Epithelial cell of alveolus of lung (primary cell): Measurements from ENCODE around the gene AFAP1. TPM values are rescaled to one million over a fixed set of nuclear protein-coding genes. Genes with fewer than 3 reads are reported as not detected.

Experiments
- total RNA-seq: library from RNA; depleted of rRNA; stranded (reverse); fragments of >200 nt; gene quantifications from 2 replicates; pipeline ENCODE4 v1.2.1, GENCODE V29; 2015

Gene AFAP1, protein sequence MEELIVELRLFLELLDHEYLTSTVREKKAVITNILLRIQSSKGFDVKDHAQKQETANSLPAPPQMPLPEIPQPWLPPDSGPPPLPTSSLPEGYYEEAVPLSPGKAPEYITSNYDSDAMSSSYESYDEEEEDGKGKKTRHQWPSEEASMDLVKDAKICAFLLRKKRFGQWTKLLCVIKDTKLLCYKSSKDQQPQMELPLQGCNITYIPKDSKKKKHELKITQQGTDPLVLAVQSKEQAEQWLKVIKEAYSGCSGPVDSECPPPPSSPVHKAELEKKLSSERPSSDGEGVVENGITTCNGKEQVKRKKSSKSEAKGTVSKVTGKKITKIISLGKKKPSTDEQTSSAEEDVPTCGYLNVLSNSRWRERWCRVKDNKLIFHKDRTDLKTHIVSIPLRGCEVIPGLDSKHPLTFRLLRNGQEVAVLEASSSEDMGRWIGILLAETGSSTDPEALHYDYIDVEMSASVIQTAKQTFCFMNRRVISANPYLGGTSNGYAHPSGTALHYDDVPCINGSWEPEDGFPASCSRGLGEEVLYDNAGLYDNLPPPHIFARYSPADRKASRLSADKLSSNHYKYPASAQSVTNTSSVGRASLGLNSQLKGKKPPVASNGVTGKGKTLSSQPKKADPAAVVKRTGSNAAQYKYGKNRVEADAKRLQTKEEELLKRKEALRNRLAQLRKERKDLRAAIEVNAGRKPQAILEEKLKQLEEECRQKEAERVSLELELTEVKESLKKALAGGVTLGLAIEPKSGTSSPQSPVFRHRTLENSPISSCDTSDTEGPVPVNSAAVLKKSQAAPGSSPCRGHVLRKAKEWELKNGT
- 22.8 and 68.5 TPM in 2 replicates for total RNA-seq

DNA sequence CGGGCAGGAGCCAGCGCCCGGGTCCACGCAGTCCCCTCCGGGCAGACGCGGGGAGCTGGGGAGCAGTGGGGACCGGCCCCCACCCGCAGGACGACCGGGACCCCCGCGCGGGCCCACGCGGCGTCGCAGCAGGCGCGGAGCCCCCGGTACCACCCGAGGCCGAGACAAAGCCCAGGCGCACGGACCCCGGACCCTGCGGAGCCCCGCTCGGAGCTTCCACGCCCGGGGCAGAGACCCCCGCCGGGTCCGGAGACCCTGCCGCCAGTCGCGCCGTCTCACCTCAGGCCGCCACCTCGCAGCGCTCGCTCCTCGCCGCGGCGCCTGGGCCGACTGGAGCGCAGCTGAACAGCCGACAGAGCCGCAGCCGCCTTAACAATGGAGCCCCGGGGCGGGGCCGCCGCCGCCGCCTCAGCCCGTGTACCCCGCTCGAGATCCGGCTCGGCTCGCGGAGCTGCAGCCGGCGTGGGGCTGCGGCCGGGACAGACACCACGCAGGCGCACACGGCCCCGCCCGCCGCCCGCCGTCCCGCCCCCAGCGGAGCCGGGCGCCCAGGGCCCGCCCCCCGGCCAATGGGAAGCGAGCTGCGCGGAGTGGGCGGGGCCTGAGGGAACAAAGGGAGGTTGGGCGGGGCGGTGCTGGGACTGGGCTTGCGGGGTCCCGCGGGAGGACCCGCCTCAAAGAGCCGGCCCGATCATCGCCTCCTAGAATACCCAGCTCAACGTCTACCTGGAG, at the start of gene AFAP1:
Gene AFAP1, minus strand, starts transcription at position 485 of the 732 bp plus-strand sequence. CDS start 67,783 bp downstream, outside the sequence.

Other genes starting within 250 kb of the AFAP1 start
- 0.13 TPM in 1 of 2 replicates, not detected in the other for gene ABLIM2, start 219.0 kb upstream of the AFAP1 start, total RNA-seq